HuH-7 (cell line): ENCODE data around the gene APOC1.
"Not testable (repeated sequence)": the region's sequence is repeated elsewhere in the genome, so short reads cannot be mapped to it uniquely, and the experiment has no call there.

Source experiments
- DNase-seq: peaks from one replicate; pipeline ENCODE4 v3.0.0; 2011; ENCODE audit warnings: low spot score

Gene APOC1

GRCh38 chr19:44913512-44914432 is 636 bp upstream of the APOC1 start:
- DNase-seq: not testable (repeated sequence)

GRCh38 chr19:44924243-44924725 is 9.9 kb downstream of the APOC1 start:
- peak; percentile 58 for DNase-seq

GRCh38 chr19:44925114-44925891 is 10.9 kb downstream of the APOC1 start:
- peak; percentile 53 for DNase-seq

- not testable (repeated sequence) for DNase-seq
Observed at GRCh38 chr19:44926245-44927077, 12.1 kb downstream of the APOC1 start.

GRCh38 chr19:44927746-44928145 is 13.3 kb downstream of the APOC1 start:
- DNase-seq: no peak

- DNase-seq: no peak
Observed at GRCh38 chr19:44930088-44930487, 15.7 kb downstream of the APOC1 start.

- DNase-seq: no peak
Observed at GRCh38 chr19:44931541-44931940, 17.1 kb downstream of the APOC1 start.

GRCh38 chr19:44939668-44940067 is 25.3 kb downstream of the APOC1 start:
- DNase-seq: no peak

- no peak for DNase-seq
Observed at GRCh38 chr19:44942067-44942571, 27.7 kb downstream of the APOC1 start, which contains the start of gene APOC4. Gene APOC4, plus strand, starts transcription at chr19:44942237. Its CDS starts 41 bp downstream, at chr19:44942278.

- DNase-seq: no peak
Observed at GRCh38 chr19:44943801-44944249, 29.4 kb downstream of the APOC1 start.

GRCh38 chr19:44947041-44947581 is 32.7 kb downstream of the APOC1 start:
- DNase-seq: no peak

- no peak for DNase-seq
Observed at GRCh38 chr19:44948237-44948636, 33.8 kb downstream of the APOC1 start.

- DNase-seq: no peak
Observed at GRCh38 chr19:44948763-44949374, 34.5 kb downstream of the APOC1 start.

- no peak for DNase-seq
Observed at GRCh38 chr19:44949550-44949949, 35.1 kb downstream of the APOC1 start.

GRCh38 chr19:44951179-44952159 is 37.1 kb downstream of the APOC1 start:
- peak; percentile 80 for DNase-seq

GRCh38 chr19:44954278-44954648 is 39.9 kb downstream of the APOC1 start:
- DNase-seq: no peak

GRCh38 chr19:44954649-44955504 is 40.5 kb downstream of the APOC1 start, which contains the start of gene CLPTM1:
Gene CLPTM1, plus strand, starts transcription at chr19:44955380. Its CDS starts 16 bp downstream, at chr19:44955396.
- peak; percentile 97 for DNase-seq
